GM19238 (cell line): Measurements from ENCODE around the gene CCDC38.

ENCODE experiments used
- DNase-seq: peaks from one replicate; pipeline ENCODE4 v3.0.0; 2011; ENCODE audit warnings: low spot score; ENCODE audit not compliant: insufficient read length

Gene CCDC38

GRCh38 chr12:95837240-95838038 is 105.0 kb downstream of the CCDC38 start:
- DNase-seq = no peak

DNA sequence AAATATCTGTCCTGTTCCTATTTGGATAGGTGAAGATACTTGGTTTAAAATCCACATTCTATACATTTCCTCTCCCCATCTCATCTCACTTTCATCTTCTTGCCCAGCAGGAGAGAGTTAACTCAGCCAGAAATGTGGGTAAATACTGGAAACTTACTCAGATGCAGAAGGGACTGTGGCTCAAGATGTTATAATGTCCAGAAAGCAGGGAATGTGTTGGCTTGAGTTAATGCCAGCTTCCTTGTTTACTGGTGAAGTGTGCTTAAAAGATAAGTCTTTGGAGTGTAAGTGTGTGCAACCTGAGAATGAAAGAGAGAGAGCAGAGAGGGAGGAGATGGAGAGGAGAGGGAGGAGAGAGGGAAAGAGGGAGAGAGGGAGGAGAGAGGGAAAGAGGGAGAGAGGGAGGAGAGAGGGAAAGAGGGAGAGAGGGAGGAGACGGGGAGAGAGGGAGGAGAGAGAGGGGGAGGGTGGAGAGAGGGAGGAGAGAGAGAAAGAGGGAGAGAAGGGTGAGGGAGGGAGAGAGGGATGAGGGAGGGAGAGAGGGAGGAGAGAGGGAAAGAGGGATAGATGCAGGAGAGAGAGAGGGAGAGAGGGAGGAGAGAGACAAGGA is 105.7 kb downstream of the CCDC38 start:
- no peak for DNase-seq

GRCh38 chr12:95836185-95836609 is 106.2 kb downstream of the CCDC38 start:
- DNase-seq = no peak

- DNase-seq = no peak
These were observed 107.8 kb downstream of the CCDC38 start for GRCh38 chr12:95834572-95834971.

DNA sequence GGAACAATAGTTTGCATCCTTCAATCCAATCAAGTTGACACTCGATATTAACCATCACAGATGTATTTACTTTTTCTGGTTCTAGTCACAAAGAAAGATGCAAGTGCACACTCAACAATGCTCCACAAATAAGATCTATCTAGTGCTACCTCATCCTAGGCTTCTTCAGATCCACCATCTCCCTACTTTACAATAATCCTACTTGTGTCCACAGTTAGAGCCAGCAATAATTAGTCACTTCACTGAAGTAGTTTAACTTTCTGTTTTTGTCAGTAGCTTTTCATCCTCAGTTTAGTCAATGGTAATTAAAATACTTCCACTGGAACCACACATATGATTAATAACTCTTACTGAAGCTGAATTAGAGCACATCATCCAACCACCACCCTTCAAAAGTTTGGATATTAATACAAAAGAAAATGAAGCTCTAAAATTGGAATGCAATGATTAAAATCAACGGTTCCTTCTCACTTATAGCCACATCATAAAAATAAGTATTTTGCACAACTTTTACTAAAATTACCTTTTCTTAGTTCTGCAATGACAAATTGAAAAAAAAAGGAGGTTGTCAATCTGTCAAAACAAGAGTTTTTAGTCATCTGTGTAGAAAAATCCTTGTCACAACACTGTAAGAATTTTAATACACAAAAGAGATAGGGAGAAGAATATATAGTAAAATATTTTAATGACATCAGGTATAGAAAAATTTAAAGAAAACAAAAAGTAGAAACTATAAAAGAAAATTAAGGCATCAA is 111.9 kb downstream of the CCDC38 start:
- DNase-seq = no peak

DNA sequence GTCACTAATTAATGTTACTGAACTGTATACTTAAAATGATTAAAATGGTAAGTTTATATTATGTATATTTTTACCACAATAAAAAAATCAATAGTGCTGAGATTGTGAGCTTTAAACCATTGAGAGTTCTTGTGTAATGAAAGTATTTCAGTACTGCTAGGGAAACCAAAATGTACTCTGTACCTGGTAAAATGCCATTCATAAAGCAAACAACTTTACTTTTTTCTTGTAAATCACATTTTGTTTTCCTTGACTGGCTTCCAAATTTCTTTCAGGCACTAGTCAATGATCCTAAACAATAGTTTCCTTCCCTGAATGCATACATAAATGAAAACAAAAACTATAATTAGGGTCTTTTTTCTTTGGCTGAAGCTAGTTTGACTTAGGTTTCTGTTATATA is 113.0 kb downstream of the CCDC38 start:
- no peak for DNase-seq

- DNase-seq = no peak
These were observed 122.2 kb downstream of the CCDC38 start for GRCh38 chr12:95820096-95820703.
